ENCODE results near the gene MGRN1. TPM values are rescaled to one million over a fixed set of nuclear protein-coding genes. Genes with fewer than 3 reads are reported as not detected.

Gene MGRN1
- total and polyA plus RNA-seq, 2 donors (not counting 3 experiments of a cell fraction or from before 2014, with no cell fraction given): 15.6 to 73.0 TPM

DNA sequence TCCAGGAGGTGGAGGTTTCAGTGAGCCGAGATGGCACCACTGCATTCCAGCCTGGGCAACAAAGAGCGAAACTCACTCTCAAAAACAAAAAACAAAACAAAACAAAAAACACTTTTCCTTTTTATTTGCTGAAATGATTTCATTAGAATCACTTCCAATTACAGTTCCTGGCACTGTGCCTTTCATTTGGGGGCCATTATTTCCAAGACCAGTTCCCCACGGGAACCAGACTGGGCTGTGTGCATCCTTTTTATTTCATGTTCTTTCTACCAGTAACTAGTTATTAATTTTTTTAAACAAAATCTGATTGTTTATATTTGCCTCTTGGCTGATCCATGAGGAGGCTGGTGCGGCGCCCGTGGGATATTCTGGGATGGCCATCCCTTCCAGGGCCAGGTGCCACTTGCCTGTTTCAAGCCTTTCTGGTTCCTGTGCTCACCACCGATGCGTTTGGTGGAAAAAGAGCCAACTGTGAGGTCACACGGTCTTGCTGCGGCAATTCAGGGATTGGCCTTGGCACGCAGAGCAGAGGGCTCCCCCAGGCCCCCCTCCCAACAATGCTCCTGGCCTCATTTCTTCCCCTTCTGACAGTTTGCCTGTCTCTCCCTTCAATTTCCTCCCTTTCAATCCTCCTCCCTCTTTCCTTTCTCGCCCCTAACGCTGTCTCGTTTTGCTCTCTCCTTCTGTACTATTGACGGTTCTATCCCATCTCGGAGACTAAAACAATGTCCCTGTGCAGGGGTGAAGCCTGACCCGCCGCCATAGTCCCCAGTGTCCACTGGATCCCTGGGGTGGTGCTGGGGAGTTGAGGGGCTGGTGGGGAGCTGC lies 23.4 kb upstream of the MGRN1 start:
- TF ChIP-seq POLR2AphosphoS5 (IDR thresholded peaks at IDR 0.05; ENCODE audit: insufficient read depth, low read depth, low read length) (no peak), POLR2A (IDR thresholded peaks at IDR 0.05; ENCODE audit: low read depth, low read length) (no peak), GATA2 (IDR thresholded peaks at IDR 0.05; ENCODE audit: insufficient read depth, insufficient read length, low read depth, low read length) (no peak), EZH2 (IDR thresholded peaks at IDR 0.05; ENCODE audit: borderline replicate concordance, low read depth, low read length, severe bottlenecking) (no peak), MYC (IDR thresholded peaks at IDR 0.05; ENCODE audit: low read depth, low read length) (no peak), JUN (IDR thresholded peaks at IDR 0.05; ENCODE audit: borderline replicate concordance, insufficient read depth, insufficient read length, low read depth) (no peak), FOS (IDR thresholded peaks at IDR 0.05; ENCODE audit: borderline replicate concordance, insufficient read depth, low read length) (no peak)
- TF ChIP-seq, protein P1, sequence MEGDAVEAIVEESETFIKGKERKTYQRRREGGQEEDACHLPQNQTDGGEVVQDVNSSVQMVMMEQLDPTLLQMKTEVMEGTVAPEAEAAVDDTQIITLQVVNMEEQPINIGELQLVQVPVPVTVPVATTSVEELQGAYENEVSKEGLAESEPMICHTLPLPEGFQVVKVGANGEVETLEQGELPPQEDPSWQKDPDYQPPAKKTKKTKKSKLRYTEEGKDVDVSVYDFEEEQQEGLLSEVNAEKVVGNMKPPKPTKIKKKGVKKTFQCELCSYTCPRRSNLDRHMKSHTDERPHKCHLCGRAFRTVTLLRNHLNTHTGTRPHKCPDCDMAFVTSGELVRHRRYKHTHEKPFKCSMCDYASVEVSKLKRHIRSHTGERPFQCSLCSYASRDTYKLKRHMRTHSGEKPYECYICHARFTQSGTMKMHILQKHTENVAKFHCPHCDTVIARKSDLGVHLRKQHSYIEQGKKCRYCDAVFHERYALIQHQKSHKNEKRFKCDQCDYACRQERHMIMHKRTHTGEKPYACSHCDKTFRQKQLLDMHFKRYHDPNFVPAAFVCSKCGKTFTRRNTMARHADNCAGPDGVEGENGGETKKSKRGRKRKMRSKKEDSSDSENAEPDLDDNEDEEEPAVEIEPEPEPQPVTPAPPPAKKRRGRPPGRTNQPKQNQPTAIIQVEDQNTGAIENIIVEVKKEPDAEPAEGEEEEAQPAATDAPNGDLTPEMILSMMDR (IDR thresholded peaks at IDR 0.05; ENCODE audit: extremely low read depth in 1 of 2, insufficient read depth in 1 of 2, low read depth in 1 of 2, low read length in 2 of 2): no peak
- TF ChIP-seq, protein P2, sequence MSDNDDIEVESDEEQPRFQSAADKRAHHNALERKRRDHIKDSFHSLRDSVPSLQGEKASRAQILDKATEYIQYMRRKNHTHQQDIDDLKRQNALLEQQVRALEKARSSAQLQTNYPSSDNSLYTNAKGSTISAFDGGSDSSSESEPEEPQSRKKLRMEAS (IDR thresholded peaks at IDR 0.05; ENCODE audit: insufficient read depth, insufficient read length): no peak
- Histone ChIP-seq H3K79me2 (ENCODE audit: control insufficient read depth, insufficient read depth, low read length) (no peaks in the 10 kb centered on the region), H3K4me1 (ENCODE audit: control insufficient read depth, extremely low read depth, insufficient read depth, low read length) (no peaks in the 10 kb centered on the region), H3K9me3 (replicated peaks; ENCODE audit: control insufficient read depth, insufficient read depth, low read length) (no peaks in the 10 kb centered on the region), H4K20me1 (replicated peaks; ENCODE audit: control insufficient read depth, extremely low read depth, insufficient read depth, low read length) (no peaks in the 10 kb centered on the region), H3K27ac (ENCODE audit: insufficient read depth, low read depth, low read length) (no peak overlapping the region), H2AFZ (ENCODE audit: low read depth, low read length) (no peak overlapping the region), H3K4me2 (ENCODE audit: insufficient read depth, low read length) (no peak overlapping the region), H3K9ac (replicated peaks; ENCODE audit: extremely low read depth, insufficient read depth, low read length) (no peak overlapping the region), H3K9me1 (replicated peaks; ENCODE audit: control insufficient read depth, extremely low read depth, insufficient read depth, low read length) (no peaks in the 10 kb centered on the region), H3K36me3 (ENCODE audit: control insufficient read depth in 2 of 2, extremely low read depth in 1 of 2, insufficient read depth in 2 of 2, low read length in 2 of 2) (no peaks in the 10 kb centered on the region), H3K4me3 (replicated peaks in 1 of 3; ENCODE audit: insufficient read depth in 1 of 3, low read depth in 1 of 3, low read length in 3 of 3) (no peak overlapping the region), H3K27me3 (ENCODE audit: control insufficient read depth in 2 of 2, insufficient read depth in 2 of 2, low read length in 2 of 2) (peaks cover 2 to 3% of the 10 kb centered on the region in 2 experiments)
- POLR2A ChIA-PET: no interaction called here
- BruUV-seq (replicated peaks): no TSS peak
- CTCF ChIA-PET: interaction anchor here (1.1 kb wide), 1 partner anchor 15 kb away, joined by 4 read pairs; no protein-coding TSS in a partner anchor
- DNase-seq (ENCODE audit: low read depth, low spot score) (no peak), FAIRE-seq (peak; percentile 55)
- intact Hi-C loops (cut with micrococcal nuclease): no loop called here
- dilution Hi-C loops (cut with MboI; ENCODE audit: extremely low pct_ligation_motif_present, low sequenced_read_pairs): no loop called here

Data from endothelial cell of umbilical vein (primary cell).